Activated T-helper 17 cell treated with anti-CD3 and anti-CD28 coated beads, Interleukin-2, amount 50 U/mL, for 72 hours (primary cell): ENCODE data around the gene FOXP4. TPM values are rescaled to one million over a fixed set of nuclear protein-coding genes. Genes with fewer than 3 reads are reported as not detected.

Experiments used
- ATAC-seq: fragments of 150-1000 bp; cut with Tn5 transposase; replicated peaks from 2 replicates; pipeline ENCODE4 v1.10.0; 2021; ENCODE audit warnings: mild to moderate bottlenecking, moderate library complexity
- H3K27ac Mint-ChIP-seq: one replicate; pipeline ENCODE4 v1.8.0; 2022; ENCODE audit warnings: mixed read lengths
- H3K27me3 Mint-ChIP-seq: one replicate; pipeline ENCODE4 v1.8.0; 2022; ENCODE audit warnings: mixed read lengths
- H3K36me3 Mint-ChIP-seq: one replicate; pipeline ENCODE4 v1.8.0; 2022; ENCODE audit warnings: low read depth, mild to moderate bottlenecking, mixed read lengths
- H3K4me1 Mint-ChIP-seq: one replicate; pipeline ENCODE4 v1.8.0; 2022; ENCODE audit warnings: mixed read lengths
- H3K4me3 Mint-ChIP-seq: one replicate; pipeline ENCODE4 v1.8.0; 2022; ENCODE audit warnings: mild to moderate bottlenecking, mixed read lengths
- H3K9me3 Mint-ChIP-seq: one replicate; pipeline ENCODE4 v1.8.0; 2022; ENCODE audit warnings: mixed read lengths
- total RNA-seq, 2 donors: library from RNA; stranded (reverse); gene quantifications; one replicate each; pipeline ENCODE4 v1.2.3, GENCODE V29; 2022

FOXP4 gene
- total RNA-seq, 2 donors from 2014 or later, result 8.7 to 11.6 TPM

DNA sequence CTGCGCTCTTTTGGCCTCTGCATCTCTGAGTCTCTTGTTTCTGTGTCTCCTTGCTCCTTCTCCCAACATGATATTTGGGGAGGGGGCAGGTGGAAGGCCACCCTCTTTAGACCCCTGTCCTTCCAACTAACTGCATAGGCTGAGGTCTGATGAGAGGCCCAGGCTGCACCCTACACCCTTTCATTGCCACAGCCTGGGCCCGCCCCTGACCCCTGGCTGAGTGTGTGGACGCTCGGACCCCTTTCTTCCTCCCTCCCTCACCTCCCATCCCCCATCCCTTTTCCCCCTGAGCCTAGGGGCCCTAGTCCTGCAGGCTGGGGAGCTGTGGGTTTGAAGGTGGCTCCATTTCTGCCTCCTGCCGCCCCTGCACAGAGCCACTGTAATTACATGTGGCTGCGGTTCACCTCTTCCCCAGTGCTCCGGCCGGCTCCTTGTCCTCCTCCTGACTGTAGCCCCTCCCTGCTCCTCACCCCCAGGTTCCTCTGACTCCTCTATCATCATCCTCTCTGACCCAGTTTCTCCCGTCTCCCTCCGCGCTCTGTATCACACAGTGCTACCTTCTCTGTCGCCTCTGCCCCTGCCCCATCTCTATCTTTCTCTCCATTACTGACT, 98.9 kb downstream of the FOXP4 start:
- Mint-ChIP-seq H3K4me1 (no peaks in the 10 kb centered on the region), H3K27ac (no peak overlapping the region), H3K36me3 (no peaks in the 10 kb centered on the region), H3K9me3 (no peaks in the 10 kb centered on the region), H3K4me3 (no peak overlapping the region), H3K27me3 (peaks cover 12% of the 10 kb centered on the region)
- no peak for ATAC-seq

DNA sequence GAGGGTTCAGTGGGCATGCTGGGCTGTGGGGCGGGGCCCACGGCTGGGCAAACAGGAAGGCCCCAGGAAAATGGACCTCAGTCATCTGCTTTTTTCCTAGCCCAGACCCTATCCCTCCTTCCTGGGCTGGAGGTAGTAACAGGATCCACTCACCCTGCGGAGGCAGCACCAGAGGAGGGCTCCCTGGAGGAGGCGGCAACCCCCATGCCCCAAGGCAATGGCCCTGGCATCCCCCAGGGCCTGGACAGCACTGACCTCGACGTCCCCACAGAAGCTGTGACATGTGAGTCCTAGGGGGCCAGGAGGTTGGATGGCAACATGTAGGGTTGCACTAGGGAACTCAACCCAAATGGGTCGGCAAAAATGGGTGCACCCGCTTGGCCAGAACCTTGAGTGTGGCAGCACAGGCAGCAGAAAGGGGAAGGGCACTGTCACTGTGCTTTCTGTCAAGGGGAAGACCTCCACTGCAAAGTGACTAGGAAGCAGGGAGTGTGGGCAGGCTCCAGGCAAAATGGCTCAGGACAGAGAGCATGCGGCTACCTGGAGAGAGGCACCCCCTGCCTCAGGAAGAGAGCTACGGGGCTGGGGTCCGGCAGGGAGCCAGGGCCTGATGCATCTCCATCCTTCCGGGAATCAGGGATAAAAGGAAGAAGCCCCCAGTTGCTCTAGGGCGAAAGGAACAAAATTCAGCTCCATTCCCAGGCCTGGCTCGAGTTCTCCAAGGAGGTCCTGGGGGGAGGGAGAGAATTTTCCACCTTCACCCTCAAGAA, 100.0 kb downstream of the FOXP4 start:
- ATAC-seq, result no peak
- H3K27ac Mint-ChIP-seq, result no peak overlapping the region
- H3K4me3 Mint-ChIP-seq, result no peak overlapping the region
- peaks cover 7% of the 10 kb centered on the region for H3K27me3 Mint-ChIP-seq
- H3K36me3 Mint-ChIP-seq, result no peaks in the 10 kb centered on the region
- H3K9me3 Mint-ChIP-seq, result no peaks in the 10 kb centered on the region
- no peaks in the 10 kb centered on the region for H3K4me1 Mint-ChIP-seq

DNA sequence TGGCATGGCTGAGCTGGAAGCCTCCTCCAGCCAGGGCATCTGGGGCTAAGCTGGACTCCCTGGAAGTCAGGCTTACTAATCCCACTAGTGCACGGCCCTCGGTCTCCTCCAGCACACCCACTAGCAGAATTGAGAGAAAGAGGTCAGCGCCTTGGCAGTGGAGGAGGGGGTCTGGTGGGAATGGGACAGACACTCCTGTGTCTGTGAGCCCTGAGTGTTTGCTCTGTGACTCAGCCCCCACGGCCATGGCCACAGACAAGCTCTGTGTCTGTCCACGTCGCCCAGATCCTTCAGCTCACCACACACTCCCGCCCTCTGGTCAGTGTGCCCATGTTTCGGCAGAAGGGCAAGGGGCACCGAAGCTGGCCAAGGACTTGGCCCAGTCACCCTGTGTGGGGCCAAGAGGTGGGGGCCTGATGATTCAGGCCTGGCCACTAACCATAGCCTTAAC, 100.9 kb downstream of the FOXP4 start:
- no peak for ATAC-seq
- H3K9me3 Mint-ChIP-seq, result no peaks in the 10 kb centered on the region
- H3K27ac Mint-ChIP-seq, result no peak overlapping the region
- no peaks in the 10 kb centered on the region for H3K4me1 Mint-ChIP-seq
- peaks cover 9% of the 10 kb centered on the region for H3K27me3 Mint-ChIP-seq
- H3K36me3 Mint-ChIP-seq, result no peaks in the 10 kb centered on the region
- H3K4me3 Mint-ChIP-seq, result no peak overlapping the region

DNA sequence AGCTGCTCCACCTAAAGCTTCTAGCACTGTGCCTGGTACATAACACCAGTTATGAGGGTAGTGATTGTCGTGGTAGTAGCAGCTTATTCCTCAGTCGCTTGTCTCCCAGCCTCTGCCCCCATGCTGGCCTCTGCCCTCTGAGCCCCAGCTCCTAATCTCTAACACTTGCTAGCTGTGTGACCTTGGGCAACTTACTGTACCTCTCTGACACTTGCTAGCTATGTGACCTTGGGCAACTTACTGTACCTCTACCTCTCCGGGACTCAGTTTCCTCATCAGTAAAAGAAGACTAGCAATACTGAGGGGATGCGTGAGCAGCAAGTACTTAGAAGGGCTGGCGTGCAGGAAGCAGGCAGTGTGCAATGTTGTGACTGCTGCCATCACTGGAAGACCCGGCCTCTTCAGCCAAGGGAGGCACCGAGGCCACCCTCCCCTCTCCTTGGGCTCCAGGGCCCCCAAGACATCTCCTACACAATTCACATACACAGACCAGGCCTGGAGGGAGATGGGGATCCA, 101.9 kb downstream of the FOXP4 start:
- Mint-ChIP-seq H3K9me3 (no peaks in the 10 kb centered on the region), H3K36me3 (no peaks in the 10 kb centered on the region), H3K27ac (no peak overlapping the region), H3K4me1 (no peaks in the 10 kb centered on the region), H3K4me3 (no peak overlapping the region), H3K27me3 (peaks cover 12% of the 10 kb centered on the region)
- no peak for ATAC-seq

DNA sequence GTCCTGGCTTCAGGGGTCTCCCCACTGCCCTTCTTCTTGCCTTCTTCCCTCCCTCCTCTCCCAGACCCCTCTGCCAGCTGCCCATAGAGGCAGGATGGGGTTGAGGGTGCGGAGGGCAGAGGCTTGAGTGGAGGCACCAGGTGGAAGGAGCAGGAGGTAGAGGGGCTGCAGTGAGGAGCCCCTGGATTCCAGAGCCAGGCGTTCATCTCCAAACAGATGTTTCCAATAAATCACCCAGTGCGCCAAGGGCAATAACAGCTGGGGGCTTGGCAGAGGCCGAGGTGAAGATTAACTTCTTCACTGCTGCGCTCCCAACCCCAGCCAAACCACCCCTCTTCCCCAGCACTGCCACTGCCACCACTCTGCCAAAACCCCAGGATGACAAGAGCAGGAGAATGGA, 102.7 kb downstream of the FOXP4 start:
- peaks cover 12% of the 10 kb centered on the region for H3K27me3 Mint-ChIP-seq
- H3K4me1 Mint-ChIP-seq, result no peaks in the 10 kb centered on the region
- no peaks in the 10 kb centered on the region for H3K36me3 Mint-ChIP-seq
- H3K9me3 Mint-ChIP-seq, result no peaks in the 10 kb centered on the region
- no peak overlapping the region for H3K27ac Mint-ChIP-seq
- no peak overlapping the region for H3K4me3 Mint-ChIP-seq
- no peak for ATAC-seq

DNA sequence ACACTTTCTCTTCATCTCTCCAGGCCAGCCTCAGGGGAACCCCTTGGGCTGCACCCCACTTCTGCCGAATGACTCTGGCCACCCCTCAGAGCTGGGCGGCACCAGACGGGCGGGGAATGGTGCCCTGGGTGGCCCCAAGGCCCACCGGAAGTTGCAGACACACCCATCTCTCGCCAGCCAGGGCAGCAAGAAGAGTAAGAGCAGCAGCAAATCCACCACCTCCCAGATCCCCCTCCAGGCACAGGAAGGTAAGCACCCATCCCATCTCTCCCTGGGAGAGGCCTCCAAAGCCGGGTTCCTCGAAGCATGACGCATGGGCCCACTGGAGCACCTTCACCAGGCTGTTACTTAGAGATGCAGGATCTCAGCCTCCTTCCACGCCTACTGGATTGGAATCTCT, 103.4 kb downstream of the FOXP4 start:
- Mint-ChIP-seq H3K4me1 (no peaks in the 10 kb centered on the region), H3K9me3 (no peaks in the 10 kb centered on the region), H3K27me3 (peaks cover 16% of the 10 kb centered on the region), H3K36me3 (no peaks in the 10 kb centered on the region), H3K4me3 (no peak overlapping the region), H3K27ac (no peak overlapping the region)
- ATAC-seq, result no peak

DNA sequence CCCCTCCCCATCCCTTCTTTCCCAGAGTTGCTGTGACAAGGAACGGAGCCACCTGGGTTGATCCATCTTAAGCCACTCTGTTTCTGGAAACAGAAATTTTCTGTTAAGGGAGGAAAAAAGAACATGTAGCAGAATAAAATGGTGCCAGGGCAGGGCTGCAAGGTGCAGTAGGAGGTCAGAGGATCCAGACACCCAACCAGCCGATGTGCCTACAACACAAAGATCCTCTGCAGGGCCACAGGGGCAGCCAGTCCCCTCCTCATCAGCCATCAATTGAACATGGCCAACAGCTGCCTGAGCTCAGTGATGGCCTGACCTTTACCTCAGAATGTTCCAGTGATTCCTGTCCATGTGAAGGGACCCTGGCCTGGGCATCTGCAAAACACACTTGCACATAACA, 103.9 kb downstream of the FOXP4 start:
- Mint-ChIP-seq H3K9me3 (no peaks in the 10 kb centered on the region), H3K36me3 (no peaks in the 10 kb centered on the region), H3K27me3 (peaks cover 18% of the 10 kb centered on the region), H3K4me3 (no peak overlapping the region), H3K4me1 (no peaks in the 10 kb centered on the region), H3K27ac (no peak overlapping the region)
- no peak for ATAC-seq

DNA sequence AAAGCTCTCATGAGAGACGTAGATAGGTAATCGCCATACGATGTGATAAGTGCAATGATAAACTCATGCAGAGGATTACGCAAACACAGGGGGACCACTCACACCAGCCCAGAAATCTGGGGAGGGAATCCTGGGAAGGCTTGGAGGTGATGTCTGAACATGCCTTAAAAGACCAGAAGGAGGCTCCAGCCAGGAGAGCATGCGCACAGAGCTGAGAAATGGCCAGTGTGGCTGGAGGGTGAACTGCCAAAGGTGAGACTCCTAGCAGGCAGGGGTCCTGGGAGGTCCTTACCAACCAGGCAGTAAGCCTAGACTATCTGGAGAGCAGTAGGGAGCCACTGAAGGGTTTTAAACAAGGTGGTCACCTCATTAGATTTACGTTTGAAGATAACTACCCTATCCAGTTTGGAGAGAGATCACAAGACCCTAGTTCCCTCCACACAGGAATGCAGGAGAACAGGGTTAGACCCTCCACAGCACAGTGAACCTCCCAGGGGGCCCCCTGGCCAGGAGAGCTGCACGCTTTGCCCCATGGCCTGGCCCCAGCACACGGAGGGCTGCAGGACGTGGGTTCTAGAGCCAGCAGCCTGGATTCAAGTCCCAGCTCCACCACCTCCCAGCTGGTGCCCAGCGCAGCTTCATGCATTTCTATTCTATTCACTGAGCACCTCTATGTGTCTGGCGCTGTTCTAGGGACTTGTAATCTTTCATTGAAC, 105.2 kb downstream of the FOXP4 start:
- Mint-ChIP-seq H3K27me3 (peaks cover 21% of the 10 kb centered on the region), H3K4me1 (no peaks in the 10 kb centered on the region), H3K9me3 (no peaks in the 10 kb centered on the region), H3K27ac (no peak overlapping the region), H3K4me3 (no peak overlapping the region), H3K36me3 (no peaks in the 10 kb centered on the region)
- no peak for ATAC-seq

Other genes with a start within 250 kb of the FOXP4 start
- not detected for gene NCR2, start 210.8 kb upstream of the FOXP4 start, total RNA-seq
- gene MDFI, start 92.1 kb downstream of the FOXP4 start, total RNA-seq, result not detected
- 10 to 100 TPM in 1 of 2 donors, 1 to 10 TPM in 1; 9.4 to 12.0 TPM for gene TFEB, start 189.2 kb downstream of the FOXP4 start, total RNA-seq
- not detected for gene PGC, start 201.0 kb downstream of the FOXP4 start, total RNA-seq
- gene FRS3, start 233.5 kb downstream of the FOXP4 start, total RNA-seq, result 1 to 10 TPM; 2.6 to 2.9 TPM
- gene PRICKLE4, start 234.4 kb downstream of the FOXP4 start, total RNA-seq, result not detected
- gene TOMM6, start 241.3 kb downstream of the FOXP4 start, total RNA-seq, result 100 to 1,000 TPM; 124 to 320 TPM